H1 (cell line): ENCODE measurements around the gene NXPH4. TPM values are rescaled to one million over a fixed set of nuclear protein-coding genes. Genes with fewer than 3 reads are reported as not detected.

ENCODE experiments used
- CTCF ChIA-PET: fragments of 300-600 bp; sonication (Branson Sonifier 250); formaldehyde crosslinking; loops from one replicate; lab custom pipeline; 2021; ENCODE audit not compliant: partially characterized antibody; lab: Charles Lee
- POLR2A ChIA-PET: fragments of 300-600 bp; sonication (Branson Sonifier 250); formaldehyde crosslinking; loops from one replicate; lab custom pipeline; 2021; ENCODE audit warnings: inconsistent platforms; ENCODE audit not compliant: partially characterized antibody; lab: Charles Lee
- DNase-seq, 2 experiments: peaks; one replicate each; pipeline versions ENCODE4 v3.0.0 to v3.0.0-alpha.2; 2010 to 2022; ENCODE audit warnings: low spot score in 2 of 2, low read depth in 1 of 2, mixed read lengths in 1 of 2
- FAIRE-seq: peaks from 2 replicates; lab custom pipeline; 2011; peaks lifted over from hg19 to GRCh38; lab: Jason Lieb, UNC
- H2AFZ ChIP-seq: 2 replicates; pipeline ENCODE4 v1.8.1; 2012; ENCODE audit warnings: low read length, inconsistent platforms
- H2AK5ac ChIP-seq: 2 replicates; pipeline ENCODE4 v1.6.1; 2013; ENCODE audit warnings: low read depth, low read length
- H2BK120ac ChIP-seq: replicated peaks from 2 replicates; pipeline ENCODE3; 2013; ENCODE audit warnings: low read depth, low read length, inconsistent platforms
- H2BK12ac ChIP-seq: 2 replicates; pipeline ENCODE4 v1.6.1; 2013; ENCODE audit warnings: low read depth, low read length
- H2BK15ac ChIP-seq: 2 replicates; pipeline ENCODE4 v1.6.1; 2013; ENCODE audit warnings: low read length
- H2BK20ac ChIP-seq: 2 replicates; pipeline ENCODE4 v1.6.1; 2013; ENCODE audit warnings: low read length
- H2BK5ac ChIP-seq: 2 replicates; pipeline ENCODE4 v1.6.1; 2013; ENCODE audit warnings: low read depth, low read length
- H3K14ac ChIP-seq: 2 replicates; pipeline ENCODE4 v1.6.1; 2013; ENCODE audit warnings: inconsistent platforms; ENCODE audit not compliant: insufficient read length
- H3K18ac ChIP-seq: 2 replicates; pipeline ENCODE4 v1.6.1; 2013; ENCODE audit warnings: low read length; ENCODE audit errors: extremely low read depth
- H3K23ac ChIP-seq: 2 replicates; pipeline ENCODE4 v1.6.1; 2013; ENCODE audit warnings: inconsistent platforms; ENCODE audit not compliant: insufficient read length
- H3K23me2 ChIP-seq: 2 replicates; pipeline ENCODE4 v1.6.1; 2013; ENCODE audit warnings: low read depth, low read length
- H3K27ac ChIP-seq: 2 replicates; pipeline ENCODE4 v1.6.1; 2011; ENCODE audit warnings: low read depth, low read length, inconsistent platforms
- H3K27me3 ChIP-seq, 4 experiments: replicated peaks in 1 of 4; 1 replicate in 1 of 4; 2 replicates in 3 of 4; pipeline versions ENCODE4 v1.6.1 to v1.8.1; 2011 to 2013; ENCODE audit warnings: low read length in 3 of 4, mild to moderate bottlenecking in 3 of 4, inconsistent platforms in 2 of 4, mixed read lengths in 2 of 4, moderate library complexity in 1 of 4; ENCODE audit not compliant: control insufficient read depth in 3 of 4, insufficient read depth in 3 of 4; ENCODE audit errors: extremely low read depth in 1 of 4
- H3K36me3 ChIP-seq, 4 experiments: 2 replicates each; pipeline versions ENCODE4 v1.6.1 to v1.8.1; 2011 to 2013; ENCODE audit warnings: mild to moderate bottlenecking in 4 of 4, low read length in 3 of 4, moderate library complexity in 2 of 4, control low read depth in 1 of 4, inconsistent platforms in 1 of 4; ENCODE audit not compliant: insufficient read depth in 4 of 4, control insufficient read depth in 2 of 4
- H3K4ac ChIP-seq: replicated peaks from 2 replicates; pipeline ENCODE3; 2013; ENCODE audit warnings: low read length, low read depth, mixed read lengths, inconsistent platforms; ENCODE audit not compliant: insufficient read length
- H3K4me1 ChIP-seq, 4 experiments: replicated peaks in 1 of 4; 1 replicate in 1 of 4; 2 replicates in 3 of 4; pipeline versions ENCODE4 v1.6.1 to v1.8.1; 2011 to 2013; ENCODE audit warnings: low read length in 3 of 4, inconsistent platforms in 2 of 4, mixed read lengths in 1 of 4; ENCODE audit not compliant: insufficient read depth in 4 of 4, control insufficient read depth in 3 of 4
- H3K4me2 ChIP-seq, 2 experiments: 2 replicates each; pipeline versions ENCODE4 v1.6.1 to v1.8.1; 2011 to 2013; ENCODE audit warnings: low read depth in 2 of 2, low read length in 2 of 2, control low read depth in 1 of 2, inconsistent platforms in 1 of 2, mild to moderate bottlenecking in 1 of 2; ENCODE audit not compliant: insufficient read depth in 1 of 2
- H3K4me3 ChIP-seq, 4 experiments: fragments of 200-600, 300-600 bp in 1 of 4; sonication (generic), shearing (Covaris generic), sonication (Bioruptor Twin) in 1 of 4; 2 replicates each; pipeline versions ENCODE4 v1.5.1 to v1.8.1; 2011 to 2016; ENCODE audit warnings: low read length in 4 of 4, low read depth in 3 of 4, control low read depth in 2 of 4, inconsistent platforms in 2 of 4, mild to moderate bottlenecking in 2 of 4, mixed read lengths in 1 of 4, moderate library complexity in 1 of 4; ENCODE audit not compliant: insufficient read depth in 2 of 4; ENCODE audit errors: extremely low read depth in 1 of 4
- H3K56ac ChIP-seq: replicated peaks from 2 replicates; pipeline ENCODE3; 2013; ENCODE audit warnings: low read depth, mild to moderate bottlenecking, mixed read lengths, low read length, inconsistent platforms; ENCODE audit not compliant: insufficient read length
- H3K79me1 ChIP-seq: 2 replicates; pipeline ENCODE4 v1.6.1; 2013; ENCODE audit warnings: low read depth, low read length, control low read depth
- H3K79me2 ChIP-seq, 2 experiments: 2 replicates each; pipeline versions ENCODE4 v1.6.1 to v1.8.1; 2012 to 2013; ENCODE audit warnings: low read length in 2 of 2, mild to moderate bottlenecking in 2 of 2, inconsistent platforms in 1 of 2; ENCODE audit not compliant: insufficient read depth in 2 of 2, control insufficient read depth in 1 of 2
- H3K9ac ChIP-seq, 4 experiments: replicated peaks in 1 of 4; 1 replicate in 1 of 4; 2 replicates in 3 of 4; pipeline versions ENCODE4 v1.6.1 to v1.8.1; 2011 to 2013; ENCODE audit warnings: low read depth in 3 of 4, low read length in 3 of 4, control low read depth in 2 of 4, mild to moderate bottlenecking in 2 of 4, moderate library complexity in 2 of 4, inconsistent platforms in 1 of 4; ENCODE audit errors: extremely low read depth in 1 of 4
- H3K9me3 ChIP-seq, 2 experiments: 2 replicates each; pipeline versions ENCODE4 v1.6.1 to v1.8.1; 2012 to 2013; ENCODE audit warnings: mild to moderate bottlenecking in 2 of 2, moderate library complexity in 2 of 2, control low read depth in 1 of 2, inconsistent platforms in 1 of 2, low read depth in 1 of 2, low read length in 1 of 2, mixed read lengths in 1 of 2; ENCODE audit not compliant: insufficient read depth in 2 of 2
- H4K20me1 ChIP-seq, 2 experiments: replicated peaks in 1 of 2; 2 replicates each; pipeline versions ENCODE3 to v1.8.1; 2011 to 2013; ENCODE audit warnings: inconsistent platforms in 2 of 2, low read length in 2 of 2, mild to moderate bottlenecking in 1 of 2; ENCODE audit not compliant: insufficient read depth in 2 of 2, control insufficient read depth in 1 of 2
- H4K5ac ChIP-seq: 2 replicates; pipeline ENCODE4 v1.6.1; 2013; ENCODE audit warnings: low read length, low read depth, mixed read lengths, inconsistent platforms; ENCODE audit not compliant: insufficient read length
- H4K8ac ChIP-seq: 2 replicates; pipeline ENCODE4 v1.8.0; 2013; ENCODE audit warnings: mild to moderate bottlenecking, moderate library complexity, low read length, inconsistent platforms; ENCODE audit not compliant: insufficient read depth; ENCODE audit errors: extremely low read depth
- H4K91ac ChIP-seq: replicated peaks from 2 replicates; pipeline ENCODE3; 2013; ENCODE audit warnings: low read length, mixed read lengths, inconsistent platforms; ENCODE audit not compliant: insufficient read length
- BACH1 ChIP-seq: IDR thresholded peaks from 2 replicates; pipeline ENCODE4 v1.6.1; 2012; ENCODE audit warnings: low read length, improper control_type of control experiment
- CHD2 ChIP-seq: IDR thresholded peaks from 2 replicates; pipeline ENCODE4 v1.6.1; 2012; ENCODE audit warnings: low read length, improper control_type of control experiment
- EZH2 ChIP-seq: fragments of 200-600 bp; sonication (generic); IDR thresholded peaks from 2 replicates; pipeline ENCODE4 v1.7.1; 2012; ENCODE audit warnings: low read depth, mild to moderate bottlenecking, moderate library complexity, low read length, inconsistent platforms; ENCODE audit not compliant: severe bottlenecking
- HDAC6 ChIP-seq: IDR thresholded peaks from one replicate; pipeline ENCODE4 v1.7.1; 2012; ENCODE audit warnings: low read depth, mild to moderate bottlenecking, inconsistent platforms, low read length, moderate library complexity
- SAP30 ChIP-seq: fragments of 300-600 bp; sonication (generic); IDR thresholded peaks from 2 replicates; pipeline ENCODE4 v1.7.1; 2012; ENCODE audit warnings: low read length, moderate library complexity, mild to moderate bottlenecking, inconsistent platforms; ENCODE audit not compliant: insufficient read depth, insufficient replicate concordance
- SIRT6 ChIP-seq: IDR thresholded peaks from one replicate; pipeline ENCODE4 v1.7.1; 2012; ENCODE audit warnings: low read length, inconsistent platforms
- WGBS, 2 experiments: shearing (Covaris generic) in 1 of 2; methylation state at CpG; one replicate each; pipeline versions ENCODE4 v1.1.6 to v1.1.7; 2013 to 2015; ENCODE audit warnings: low lambda C conversion rate in 2 of 2, mixed read lengths in 2 of 2, inconsistent platforms in 1 of 2, low coverage in 1 of 2, missing lambda C conversion rate in 1 of 2; ENCODE audit not compliant: insufficient replicate concordance in 2 of 2, insufficient coverage in 1 of 2, insufficient read length in 1 of 2; ENCODE audit errors: extremely low coverage in 1 of 2, missing lambda C conversion rate in 1 of 2; 5-methylcytosine and 5-hydroxymethylcytosine counted together
- polyA plus RNA-seq, 7 experiments: library from polyadenylated mRNA; depleted of rRNA in 3 of 7; stranded (reverse) in 5 of 7; unstranded in 2 of 7; fragments of >200 nt in 5 of 7; fragments of 200-250 nt in 2 of 7; gene quantifications; 1 replicate in 5 of 7; 2 replicates in 1 of 7; 4 replicates in 1 of 7; pipeline versions ENCODE4 v1.2.1 to v1.2.3, GENCODE V29; 2011 to 2013; ENCODE audit warnings: missing spikeins in 2 of 7, mixed read lengths in 2 of 7
- total RNA-seq: library from RNA; stranded (reverse); fragmentation: NEBNext Ultra II Directional; extraction: Animal tissue kit (Norgen Biotek cat#: 25700); gene quantifications from 2 replicates; pipeline ENCODE4 v1.2.1, GENCODE V29; 2021

Gene NXPH4
- total and polyA plus RNA-seq, 2 of the 8 experiments (the other 6 are each of a cell fraction or from before 2014, with no cell fraction given), result 0.92 to 1.7 TPM

- FAIRE-seq (no peak), DNase-seq (peak in 1 of 2 experiments; percentile 52)
- Histone ChIP-seq H2BK120ac (no peak overlapping the region), H4K8ac (no peak overlapping the region; the same call in 1 of the 2 replicates), H3K27ac (no peak overlapping the region), H4K20me1 (peaks cover 16 to 38% of the 10 kb centered on the region in 2 experiments), H3K56ac (no peak overlapping the region), H3K14ac (no peak overlapping the region), H3K23ac (no peak overlapping the region), H2BK5ac (no peak overlapping the region), H3K9ac (no peak overlapping the region), H4K91ac (no peak overlapping the region), H3K23me2 (peaks cover 7% of the 10 kb centered on the region; the same call in 1 of the 2 replicates), H2BK15ac (no peak overlapping the region), H4K5ac (no peak overlapping the region), H3K9me3 (no peaks in the 10 kb centered on the region), H3K4me2 (peak overlapping the region; percentile 58 to 71), H3K79me1 (no peaks in the 10 kb centered on the region), H3K4me1 (peaks cover 0 to 50% (median 39%) of the 10 kb centered on the region in 4 experiments; a peak in 6 of 7 replicates), H3K4me3 (peak overlapping the region; percentile 7 to 46 (median 20); a peak in 3 of 8 replicates), H2AFZ (no peak overlapping the region), H2AK5ac (0 out of 2 replicates have a peak overlapping the region, but pooled peaks have one; percentile 82), H2BK20ac (no peak overlapping the region), H2BK12ac (peak overlapping the region; percentile 14; the same call in 1 of the 2 replicates), H3K18ac (no peak overlapping the region; the same call in 1 of the 2 replicates), H3K4ac (peak overlapping the region; percentile 47), H3K79me2 (no peaks in the 10 kb centered on the region), H3K27me3 (peaks cover 87 to 98% (median 98%) of the 10 kb centered on the region in 4 experiments), H3K36me3 (no peaks in the 10 kb centered on the region)
- TF ChIP-seq EZH2 (peak; percentile 6), SIRT6 (no peak), HDAC6 (no peak), BACH1 (no peak), CHD2 (no peak), SAP30 (no peak)
- 3% methylated on average over 6 of the region's 38 CpGs; no CpG with 5 or more reads in 1 of the 2 experiments for WGBS, 2 experiments
- CTCF ChIA-PET, result interaction anchor here (0.9 to 10.1 kb wide), 5 partner anchors 9 to 234 kb away, joined by 3 to 726 read pairs (median 3); partner anchors contain the start of genes SHMT2 and STAC3
- POLR2A ChIA-PET, result interaction anchor here (0.6 to 8.8 kb wide), 4 partner anchors 9 to 47 kb away, joined by 3 to 686 read pairs (median 3); partner anchors contain the start of gene SHMT2
These were observed 3.6 kb downstream of the NXPH4 start for GRCh38 chr12:57219993-57220754.
